Stimulated activated CD8-positive, alpha-beta memory T cell treated with anti-CD3 and anti-CD28 coated beads, Interleukin-7, amount 100 ng/mL, for 24 hours (primary cell): ENCODE results near the gene OR2A12.
"Not testable (repeated sequence)": the region's sequence is repeated elsewhere in the genome, so short reads cannot be mapped to it uniquely, and the experiment has no call there.

ENCODE experiments used
- DNase-seq: peaks from one replicate; pipeline ENCODE4 v3.0.0-alpha.2; 2020; ENCODE audit warnings: low read depth

The OR2A12 gene

DNA sequence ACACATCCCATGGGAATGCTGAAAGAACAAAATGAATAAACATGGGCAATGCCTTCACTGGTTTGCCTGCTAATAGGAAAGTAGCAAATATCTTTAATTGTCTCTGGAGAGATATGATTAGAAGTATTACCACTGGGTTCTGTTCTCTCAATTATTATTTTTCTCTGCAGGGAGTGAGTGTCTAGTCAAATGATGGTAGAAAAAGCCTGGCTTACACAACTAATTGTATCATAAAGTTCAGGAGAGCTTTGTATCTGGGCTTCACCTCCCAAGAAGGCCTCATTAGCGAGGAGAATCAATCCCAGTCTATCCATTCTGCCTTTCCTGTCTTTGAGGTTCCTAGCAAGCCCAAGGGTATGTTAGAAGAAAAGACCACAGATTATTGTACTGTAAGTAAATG, 36.8 kb downstream of the OR2A12 start, which contains the start of gene OR2A14:
TSS of gene OR2A14 (plus strand) at position 301 of the 400 bp plus-strand sequence. CDS start 5,937 bp downstream, outside the sequence.
- DNase-seq, result no peak

DNA sequence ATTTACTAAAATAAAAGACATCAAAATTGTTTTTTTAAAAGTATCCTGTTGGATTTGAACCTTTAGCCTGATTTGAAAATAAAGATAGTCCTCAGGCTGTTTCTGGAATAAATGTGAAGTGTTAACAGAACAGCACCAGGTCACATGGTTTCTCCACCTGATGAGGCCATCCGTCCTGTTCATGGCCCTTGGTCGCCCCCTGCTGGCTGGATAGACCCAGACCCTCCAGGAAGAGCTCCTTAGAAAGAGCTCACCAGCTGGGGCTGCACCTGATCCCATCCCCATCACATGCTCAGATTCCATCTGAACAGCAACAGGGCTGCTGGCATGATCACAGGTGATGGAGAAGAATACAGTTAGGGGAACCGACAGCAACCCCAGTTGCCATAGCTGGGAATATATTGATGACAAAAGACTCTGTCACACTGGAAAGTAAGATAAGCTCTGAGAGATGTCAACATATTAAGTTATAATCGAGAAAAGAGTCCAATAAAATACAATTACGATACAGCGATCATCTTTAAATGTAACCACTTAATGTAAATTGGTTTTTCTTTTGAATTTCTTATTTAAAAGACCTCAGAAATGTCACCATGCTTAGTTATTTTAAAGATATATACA, 41.7 kb downstream of the OR2A12 start:
- DNase-seq, result peak; percentile 91

DNA sequence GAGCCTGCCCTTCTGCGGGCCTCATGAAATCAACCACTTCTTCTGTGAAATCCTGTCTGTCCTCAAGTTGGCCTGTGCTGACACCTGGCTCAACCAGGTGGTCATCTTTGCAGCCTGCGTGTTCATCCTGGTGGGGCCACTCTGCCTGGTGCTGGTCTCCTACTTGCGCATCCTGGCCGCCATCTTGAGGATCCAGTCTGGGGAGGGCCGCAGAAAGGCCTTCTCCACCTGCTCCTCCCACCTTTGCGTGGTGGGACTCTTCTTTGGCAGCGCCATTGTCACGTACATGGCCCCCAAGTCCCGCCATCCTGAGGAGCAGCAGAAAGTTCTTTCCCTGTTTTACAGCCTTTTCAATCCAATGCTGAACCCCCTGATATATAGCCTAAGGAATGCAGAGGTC, 43.5 kb downstream of the OR2A12 start:
- DNase-seq, result not testable (repeated sequence)

DNA sequence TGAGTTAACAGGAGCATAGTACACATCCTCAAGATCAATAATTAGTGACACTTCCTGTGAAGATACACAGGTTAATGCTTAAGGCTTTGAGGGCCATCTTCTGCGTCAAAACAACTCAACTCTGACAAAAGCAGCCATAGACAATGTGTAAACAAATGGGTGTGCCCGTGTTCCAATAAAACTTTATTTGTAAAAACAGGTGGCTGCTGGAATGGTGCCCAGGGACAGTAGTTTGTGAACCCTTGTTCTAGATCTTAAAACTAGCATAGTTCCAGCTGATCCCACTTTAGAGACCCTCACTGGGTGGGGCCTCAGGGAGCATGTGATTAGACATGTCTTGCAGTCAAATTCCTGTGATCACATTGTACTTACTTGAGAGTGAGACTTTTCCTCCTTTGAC, 44.7 kb downstream of the OR2A12 start:
- no peak for DNase-seq

DNA sequence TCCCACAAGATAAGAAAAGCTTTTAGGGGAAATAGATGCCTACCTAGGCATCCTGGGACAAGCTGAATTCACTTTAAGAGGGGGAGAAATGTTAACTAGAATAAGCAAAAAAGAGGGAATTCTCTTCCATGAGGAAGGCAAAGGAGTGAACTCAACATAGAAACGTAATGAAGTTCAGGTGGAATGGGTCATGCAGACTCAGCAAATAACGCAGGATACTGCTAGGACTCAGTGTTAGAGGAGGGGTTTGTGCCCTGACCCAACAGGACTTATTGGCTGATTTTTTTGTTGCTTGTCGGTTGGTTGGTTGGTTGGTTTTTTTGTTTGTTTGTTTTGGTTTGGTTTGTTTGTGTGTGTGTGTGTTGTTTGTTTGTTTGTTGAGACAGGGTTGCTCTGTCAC, 46.2 kb downstream of the OR2A12 start:
- DNase-seq, result no peak

DNA sequence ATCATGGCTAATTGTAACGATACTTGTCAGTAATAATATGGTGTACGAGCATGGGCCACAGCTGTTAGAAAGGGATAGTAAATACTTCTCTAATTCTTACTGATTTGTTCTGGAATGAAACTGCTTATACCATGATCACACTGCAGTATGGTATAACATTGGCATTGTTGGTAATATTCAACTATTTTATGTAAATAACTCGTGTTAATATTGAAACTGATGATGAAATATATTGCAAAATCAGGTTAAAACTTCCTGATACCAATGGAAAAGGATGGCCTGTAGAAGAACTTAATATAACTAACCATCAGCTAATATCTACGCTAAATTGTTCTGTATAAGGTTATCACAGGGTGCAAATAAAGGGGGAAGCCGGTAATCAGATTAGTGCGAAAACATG, 47.2 kb downstream of the OR2A12 start:
- DNase-seq, result no peak

DNA sequence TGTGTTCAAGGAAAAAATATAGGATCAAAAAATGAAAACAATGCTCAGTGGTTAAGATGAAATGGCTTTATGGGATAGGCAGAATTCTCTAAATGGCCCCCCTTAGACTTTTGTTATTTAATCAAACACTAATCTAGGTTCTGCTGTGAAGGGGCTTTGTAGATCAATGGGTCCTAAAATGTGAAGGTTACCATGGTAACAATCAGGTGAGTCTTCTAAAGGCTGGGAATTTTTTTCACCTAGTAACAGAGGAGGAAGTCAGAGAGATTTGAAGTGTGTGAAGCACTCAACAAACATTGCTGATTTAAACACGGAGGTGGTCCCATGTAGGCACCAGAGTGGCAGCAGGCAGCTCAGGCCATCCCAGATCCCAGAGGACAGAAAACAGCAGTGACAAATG, 48.0 kb downstream of the OR2A12 start:
- DNase-seq, result no peak

DNA sequence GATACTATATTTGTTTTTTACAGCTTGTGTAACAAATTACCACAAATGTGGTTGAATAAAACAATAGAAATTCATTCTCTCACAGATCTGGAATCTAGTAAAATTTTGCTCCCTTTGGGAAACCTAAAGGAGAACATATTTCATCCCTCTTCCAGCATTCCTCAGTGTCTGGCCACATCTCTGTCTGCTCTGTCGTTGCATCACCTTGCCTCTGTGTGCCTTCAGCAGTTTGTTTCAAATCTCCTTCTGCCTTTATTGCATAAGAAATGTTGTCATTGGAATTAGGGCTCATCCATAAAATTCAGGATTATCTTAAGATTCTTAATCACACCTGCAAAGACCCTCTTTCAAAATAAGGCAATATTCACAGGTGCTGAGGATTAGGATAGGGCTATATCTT, 51.4 kb downstream of the OR2A12 start:
- no peak for DNase-seq

DNA sequence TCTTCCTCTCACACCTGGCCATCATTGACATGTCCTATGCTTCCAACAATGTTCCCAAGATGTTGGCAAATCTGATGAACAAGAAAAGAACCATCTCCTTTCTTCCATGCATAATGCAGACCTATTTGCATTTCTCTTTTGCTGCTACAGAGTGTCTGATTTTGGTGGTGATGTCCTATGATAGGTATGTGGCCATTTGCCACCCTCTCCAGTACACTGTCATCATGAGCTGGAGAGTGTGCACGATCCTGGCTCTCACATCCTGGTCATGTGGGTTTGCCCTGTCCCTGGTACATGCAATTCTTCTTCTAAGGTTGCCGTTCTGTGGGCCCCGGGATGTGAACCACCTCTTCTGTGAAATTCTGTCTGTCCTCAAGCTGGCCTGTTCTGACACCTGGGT, 56.1 kb downstream of the OR2A12 start:
- no peak for DNase-seq

DNA sequence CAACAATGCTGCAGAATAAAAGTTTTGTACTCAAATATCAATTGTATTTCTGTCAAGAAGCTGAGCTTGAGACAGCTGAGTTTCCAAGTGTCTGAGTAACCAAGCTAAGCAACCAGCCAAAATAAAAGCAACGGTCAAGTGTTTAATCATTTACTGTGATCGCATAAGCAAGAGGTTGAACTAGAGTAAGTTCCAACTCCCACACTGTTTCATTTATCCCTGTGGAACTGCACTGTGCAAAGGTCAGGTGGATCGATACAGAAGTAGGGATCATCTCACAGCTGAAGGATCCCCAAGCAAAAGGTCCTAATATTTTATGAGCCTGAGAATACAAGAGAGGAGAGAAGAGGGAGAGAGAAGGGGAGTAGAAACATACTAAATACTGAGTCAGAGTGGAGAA, 58.3 kb downstream of the OR2A12 start:
- DNase-seq, result no peak

DNA sequence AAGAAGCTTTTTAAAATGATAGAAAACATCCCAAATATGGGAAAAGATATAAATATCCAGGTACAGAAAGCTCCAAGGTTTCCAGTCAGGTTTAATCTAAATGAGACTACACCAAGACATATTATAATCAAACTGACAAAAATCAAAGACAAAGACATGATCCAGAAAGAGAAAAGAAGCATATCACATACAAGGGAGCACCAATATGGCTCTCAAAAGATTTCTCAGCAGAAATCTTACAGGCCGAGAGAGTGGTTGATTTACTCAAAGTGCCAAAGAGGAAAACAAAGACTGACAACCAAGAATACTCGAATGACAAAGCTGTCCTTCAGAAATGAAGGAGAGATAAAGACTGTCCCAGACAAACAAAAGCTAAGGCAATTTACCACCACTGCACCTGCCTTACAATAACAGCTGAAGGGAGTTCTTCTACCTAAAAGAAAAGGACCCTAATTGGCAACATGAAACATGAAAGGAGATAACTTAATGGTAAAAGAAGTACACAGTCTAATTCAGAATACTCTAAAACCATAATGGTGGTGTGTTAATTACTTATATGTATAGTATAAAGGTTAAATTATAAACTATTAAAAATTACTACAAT, 62.2 kb downstream of the OR2A12 start:
- no peak for DNase-seq
